HG02840 (cell line): Measurements from ENCODE around the gene MUC5AC.

ENCODE experiments used
- ATAC-seq: cut with Tn5 transposase; IDR thresholded peaks from one replicate; pipeline ENCODE4 v1.9.1; 2021; ENCODE audit warnings: mild to moderate bottlenecking, moderate library complexity, moderate number of reproducible peaks; ENCODE audit not compliant: unreplicated experiment, low FRiP score

Gene MUC5AC

DNA sequence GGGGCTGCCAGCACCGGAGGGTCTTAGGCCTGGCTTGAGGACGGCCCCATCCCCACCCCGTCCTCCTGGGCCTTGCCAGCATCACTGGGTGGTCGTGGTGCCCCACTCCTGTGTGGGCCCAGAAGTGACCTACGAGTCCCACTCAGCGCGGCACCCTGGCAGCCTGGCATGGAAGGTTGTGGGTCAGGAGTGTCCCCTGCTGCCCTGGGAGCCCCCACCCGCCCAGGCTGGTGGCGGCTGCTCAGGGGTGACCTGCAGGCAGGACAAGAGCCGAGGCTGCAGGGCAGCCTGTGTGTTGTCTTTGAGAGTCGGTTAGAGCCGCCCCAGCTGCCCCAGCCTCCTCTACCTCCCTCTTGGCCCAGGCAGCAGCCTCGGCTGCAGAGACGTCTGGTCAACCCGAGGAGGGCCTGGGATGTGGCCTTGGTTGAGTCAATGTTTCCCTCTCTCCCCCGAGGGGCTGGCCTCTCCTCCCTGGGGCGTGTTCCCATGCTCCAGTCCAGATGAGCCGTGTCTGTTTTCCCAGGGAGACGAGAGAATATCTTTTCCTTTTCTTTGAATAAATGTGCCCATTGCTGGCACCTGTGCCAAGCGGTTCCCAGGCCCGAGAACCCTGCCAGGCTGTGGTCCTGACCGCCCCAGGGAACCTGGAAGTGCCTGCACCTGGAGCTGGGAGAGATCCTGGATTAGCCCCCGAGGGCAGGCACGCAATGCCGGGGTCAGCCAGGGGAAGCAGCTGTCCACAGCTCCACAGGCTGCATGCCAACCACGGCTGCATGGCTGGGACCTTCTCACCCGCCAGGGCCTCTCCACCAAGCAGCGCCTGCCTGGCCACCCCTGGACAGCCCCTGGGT, 35.7 kb upstream of the MUC5AC start:
- no peak for ATAC-seq

DNA sequence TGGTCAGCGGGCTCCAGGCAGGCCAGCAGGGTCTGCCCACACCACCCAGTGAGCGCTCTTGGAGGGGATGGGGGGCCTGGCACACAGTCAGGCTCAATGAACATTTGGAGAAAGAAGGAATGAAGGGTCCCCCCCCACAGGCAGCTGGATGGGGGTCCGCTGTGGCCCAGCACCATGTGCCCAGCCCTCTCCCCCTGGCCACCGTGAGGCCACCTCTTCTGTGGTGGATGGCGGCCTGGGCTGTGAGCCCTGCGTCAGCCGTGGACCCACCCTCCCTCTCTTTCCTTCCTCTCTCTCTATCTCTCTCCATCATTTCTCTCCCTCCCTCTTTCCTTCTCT, 35.1 kb upstream of the MUC5AC start:
- no peak for ATAC-seq

DNA sequence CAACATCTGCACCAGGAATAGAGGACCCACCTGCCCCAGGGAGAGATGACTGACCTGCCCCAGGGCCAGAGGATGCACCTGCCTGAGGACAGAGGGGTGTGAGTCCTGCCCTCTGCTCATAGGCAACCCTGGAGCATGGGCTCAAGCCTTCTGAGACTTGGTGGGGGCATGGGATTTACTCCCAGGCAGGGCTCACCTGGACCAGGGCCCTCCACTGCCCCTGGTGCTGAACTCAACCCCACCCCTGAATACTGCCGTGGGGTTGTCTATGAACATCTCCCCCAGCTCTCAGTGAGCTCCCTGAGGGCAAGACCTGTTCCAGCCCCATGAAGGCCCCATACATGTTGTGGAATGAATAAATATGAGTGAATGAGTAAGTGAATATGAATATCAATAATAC, 33.8 kb upstream of the MUC5AC start:
- ATAC-seq: no peak

DNA sequence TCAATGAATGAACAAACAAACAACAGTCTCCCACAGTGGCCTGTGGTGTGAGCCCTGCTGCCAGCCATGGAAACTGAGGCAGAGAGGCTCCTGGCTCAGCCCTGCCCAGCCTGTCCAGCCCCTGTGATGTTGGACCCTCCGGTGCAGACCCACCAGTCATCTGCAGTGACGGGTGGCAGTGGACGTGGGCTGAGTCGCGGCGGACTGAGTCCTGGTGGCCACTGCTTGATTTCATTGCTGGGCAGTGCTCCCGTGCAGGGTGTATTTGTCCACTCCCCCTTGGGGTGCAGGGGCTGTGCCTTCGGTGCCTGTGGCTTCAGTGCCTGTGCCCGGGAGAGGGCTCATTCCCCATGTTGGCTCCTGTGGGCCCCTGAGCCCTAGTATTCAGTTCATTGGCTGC, 31.9 kb upstream of the MUC5AC start:
- ATAC-seq: no peak

DNA sequence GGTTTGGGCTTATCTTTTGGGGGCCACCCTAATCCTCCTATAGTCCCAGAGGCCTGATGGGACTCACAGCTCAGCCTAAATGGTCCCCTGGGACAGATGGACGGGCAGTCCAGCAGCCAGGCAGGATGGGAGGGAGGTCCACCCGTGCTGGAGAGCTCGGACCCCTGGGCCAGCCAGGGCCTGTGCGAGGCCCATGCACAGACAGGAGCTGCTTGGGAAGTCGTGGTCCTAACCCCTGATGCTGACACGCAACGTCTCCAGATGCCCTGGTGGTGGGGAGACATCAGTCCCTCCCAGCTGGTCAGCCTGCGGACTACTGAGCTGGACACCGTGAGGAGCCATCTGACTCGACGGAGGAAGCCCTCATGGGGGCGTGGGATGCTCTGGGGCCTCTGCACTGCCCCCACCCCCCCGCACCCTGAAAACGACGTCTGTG, 31.2 kb upstream of the MUC5AC start:
- ATAC-seq: no peak

DNA sequence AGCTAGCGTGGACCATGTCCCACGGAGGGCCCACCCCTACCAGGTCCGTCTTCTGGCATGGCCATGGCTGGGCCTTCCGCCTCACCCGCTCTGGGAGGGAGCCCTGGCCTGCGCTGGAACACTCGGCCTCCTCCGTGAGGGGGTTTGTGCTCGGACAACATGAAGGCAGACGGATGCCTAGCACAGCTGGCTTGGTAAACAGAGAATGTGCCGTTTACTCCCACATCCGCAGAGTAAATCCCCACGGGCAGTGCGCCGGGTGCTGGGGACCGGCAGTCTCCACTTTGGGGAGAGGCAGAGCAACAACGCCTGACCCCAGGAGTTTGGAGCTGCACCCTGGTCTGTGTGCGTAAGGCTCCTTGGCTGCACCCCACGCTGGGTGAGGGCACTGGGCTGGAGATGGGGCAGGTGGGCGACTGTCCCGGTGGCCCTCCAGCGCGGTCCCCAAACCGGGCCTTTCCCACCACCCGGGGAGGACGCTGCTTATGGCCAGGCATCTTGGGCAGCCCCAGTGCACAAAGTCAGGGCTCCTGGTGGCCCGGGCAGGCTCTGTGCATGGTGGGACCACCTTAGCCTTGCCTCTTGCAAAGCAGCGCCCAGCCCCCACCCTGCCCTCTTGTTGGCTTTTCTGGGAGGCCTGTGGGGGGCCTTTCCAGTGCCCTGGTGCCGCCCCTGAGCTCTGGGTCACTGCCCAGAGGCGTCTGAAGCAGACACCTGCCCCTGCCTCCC, 30.7 kb upstream of the MUC5AC start:
- no peak for ATAC-seq

DNA sequence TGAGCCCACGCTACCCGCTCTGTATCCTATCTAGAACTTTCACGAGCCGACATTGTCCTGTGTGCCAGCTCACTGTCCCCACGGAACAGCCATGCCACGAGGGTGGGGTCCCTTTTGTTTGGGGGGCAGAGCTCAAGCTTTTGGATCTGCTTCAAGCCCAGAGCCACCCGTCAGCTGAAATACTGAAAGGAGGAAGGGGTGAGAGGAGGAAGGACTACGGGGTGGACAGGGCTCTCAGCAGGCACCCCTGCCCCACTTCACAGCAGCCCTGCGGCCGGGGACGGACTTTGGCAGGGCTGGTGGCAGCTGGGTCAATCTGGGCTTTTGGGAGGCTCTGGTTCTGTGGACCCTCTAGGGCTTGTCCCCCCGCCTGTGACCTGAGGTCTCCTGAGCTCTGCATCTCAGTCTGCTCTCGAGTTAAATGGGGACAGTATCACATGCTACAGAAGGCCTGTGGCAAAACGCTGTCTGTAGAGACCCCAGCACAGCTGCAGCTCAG, 30.0 kb upstream of the MUC5AC start:
- no peak for ATAC-seq

DNA sequence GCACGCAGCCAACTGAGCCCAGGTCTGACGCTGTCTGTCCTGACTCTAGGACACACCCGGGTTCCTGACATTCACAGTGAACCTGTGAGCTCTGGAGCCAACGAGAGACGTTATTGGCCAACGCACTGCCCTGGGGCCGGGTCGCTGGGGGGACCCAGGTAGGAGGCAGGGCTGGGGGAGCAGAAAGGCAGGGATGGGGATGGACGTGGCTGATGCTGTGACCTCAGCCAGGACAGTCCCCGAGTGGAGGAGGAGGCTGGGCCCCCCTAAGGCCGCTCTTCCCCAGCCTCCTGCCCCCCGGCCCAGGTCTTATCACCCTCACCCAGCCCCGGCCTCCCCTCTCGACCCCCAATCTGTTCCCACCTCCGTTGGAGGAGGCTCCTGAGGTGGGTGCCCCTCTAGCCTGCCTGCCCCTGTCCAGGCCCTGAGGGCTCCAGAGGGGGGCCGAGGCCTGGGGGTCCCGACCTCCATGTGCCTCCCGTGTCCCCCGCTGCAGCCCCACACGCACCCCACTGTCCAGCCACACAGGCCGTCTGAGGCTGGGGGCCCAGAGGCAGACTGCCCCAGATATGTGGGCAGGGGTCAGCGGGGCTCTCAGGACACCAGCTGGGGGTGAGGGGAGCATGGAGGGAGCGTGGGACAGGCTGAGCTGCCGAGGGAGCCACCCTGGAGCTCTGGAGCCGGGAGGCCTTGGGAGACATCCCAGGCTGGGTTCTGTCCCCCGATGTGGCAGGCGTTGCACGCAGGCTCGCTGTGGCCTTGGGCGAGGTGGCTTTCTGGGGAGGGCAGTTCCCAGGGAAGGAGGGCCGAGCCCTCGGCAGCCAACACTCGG, 29.2 kb upstream of the MUC5AC start:
- no peak for ATAC-seq

DNA sequence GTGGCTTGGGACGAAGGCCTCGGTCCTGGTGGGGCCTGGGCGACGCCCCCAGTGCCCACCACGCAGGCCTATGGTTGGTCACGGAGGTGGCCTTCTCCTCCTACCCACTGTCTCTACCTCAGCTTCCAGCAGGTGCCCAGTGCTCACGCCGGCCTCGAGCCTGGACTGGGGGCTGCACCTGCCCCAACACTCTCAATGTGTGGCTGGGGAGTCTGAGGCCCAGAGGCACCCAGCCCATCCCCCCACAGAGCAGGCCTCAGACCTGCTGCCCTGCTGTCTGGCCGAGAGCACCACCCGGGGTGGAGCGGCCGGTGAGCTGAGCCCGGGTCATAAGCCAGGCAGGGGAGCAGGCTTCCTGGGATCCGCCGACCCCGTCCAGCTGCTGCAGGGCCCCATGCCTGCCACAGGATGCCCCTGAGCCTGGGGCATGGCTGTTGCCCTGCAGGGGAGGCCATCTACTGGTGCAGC, 28.6 kb upstream of the MUC5AC start:
- no peak for ATAC-seq

DNA sequence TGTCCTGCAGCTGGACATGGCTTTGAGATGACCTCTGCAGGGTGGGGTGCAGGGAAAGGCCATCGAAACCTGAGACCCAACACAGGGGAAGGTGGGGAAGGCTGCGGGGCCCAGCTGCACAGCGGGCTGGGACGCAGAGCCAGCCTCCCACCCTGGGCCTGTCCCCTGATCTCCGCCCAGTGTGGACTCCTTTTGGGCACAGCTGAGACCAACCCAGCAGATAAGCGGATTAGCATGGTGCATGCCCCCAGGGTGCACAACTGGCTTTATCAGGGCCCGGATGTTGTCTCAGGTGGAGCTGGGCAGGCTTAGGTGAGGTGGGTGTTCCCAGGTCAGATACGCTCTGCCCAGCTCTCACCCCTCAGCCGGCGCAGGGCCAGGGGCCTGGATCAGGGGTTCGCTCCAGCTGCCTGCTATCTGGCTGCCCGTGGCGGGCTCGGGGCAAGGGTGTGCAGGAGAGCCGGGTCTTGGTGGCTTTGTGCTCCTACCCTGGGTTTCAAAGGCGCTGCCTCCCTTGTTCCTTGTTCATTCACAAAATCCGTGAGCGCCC, 28.1 kb upstream of the MUC5AC start:
- no peak for ATAC-seq

DNA sequence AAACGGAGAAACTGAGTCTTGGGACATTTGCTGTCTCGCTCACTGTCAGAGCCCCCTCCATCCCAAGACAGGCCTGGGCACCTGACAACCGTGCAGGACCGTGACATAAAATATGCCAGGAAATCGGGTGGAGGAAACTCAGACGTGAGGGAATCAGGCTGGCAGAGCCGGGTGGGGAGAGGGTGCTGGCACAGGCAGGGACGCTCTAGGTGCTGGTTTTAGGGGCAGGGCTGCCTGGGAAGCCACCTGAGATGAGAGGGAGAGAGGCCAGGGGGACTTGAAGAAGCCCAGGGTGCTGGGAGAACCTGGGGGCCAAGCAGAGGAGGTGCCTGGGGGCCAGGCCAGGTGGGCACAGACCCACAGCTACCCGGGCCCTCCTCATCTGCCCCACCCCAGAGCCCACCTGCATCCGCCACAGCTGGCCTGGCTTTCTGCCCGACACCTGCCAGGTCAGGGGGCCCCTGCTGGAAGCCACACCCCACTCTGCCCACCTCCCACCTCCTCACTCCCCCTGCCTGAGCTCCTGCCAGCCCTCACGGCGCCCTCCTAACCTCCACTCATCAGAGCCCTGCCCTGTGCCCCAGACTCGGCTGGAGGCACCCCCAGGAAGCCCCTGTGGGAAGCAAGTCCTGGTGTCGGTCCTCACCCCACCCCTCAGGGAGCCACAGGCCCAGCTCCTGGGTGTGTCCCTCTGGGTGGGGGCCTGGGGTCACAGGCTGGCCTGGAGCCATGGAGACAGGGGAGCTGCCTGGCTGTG, 27.3 kb upstream of the MUC5AC start:
- no peak for ATAC-seq

DNA sequence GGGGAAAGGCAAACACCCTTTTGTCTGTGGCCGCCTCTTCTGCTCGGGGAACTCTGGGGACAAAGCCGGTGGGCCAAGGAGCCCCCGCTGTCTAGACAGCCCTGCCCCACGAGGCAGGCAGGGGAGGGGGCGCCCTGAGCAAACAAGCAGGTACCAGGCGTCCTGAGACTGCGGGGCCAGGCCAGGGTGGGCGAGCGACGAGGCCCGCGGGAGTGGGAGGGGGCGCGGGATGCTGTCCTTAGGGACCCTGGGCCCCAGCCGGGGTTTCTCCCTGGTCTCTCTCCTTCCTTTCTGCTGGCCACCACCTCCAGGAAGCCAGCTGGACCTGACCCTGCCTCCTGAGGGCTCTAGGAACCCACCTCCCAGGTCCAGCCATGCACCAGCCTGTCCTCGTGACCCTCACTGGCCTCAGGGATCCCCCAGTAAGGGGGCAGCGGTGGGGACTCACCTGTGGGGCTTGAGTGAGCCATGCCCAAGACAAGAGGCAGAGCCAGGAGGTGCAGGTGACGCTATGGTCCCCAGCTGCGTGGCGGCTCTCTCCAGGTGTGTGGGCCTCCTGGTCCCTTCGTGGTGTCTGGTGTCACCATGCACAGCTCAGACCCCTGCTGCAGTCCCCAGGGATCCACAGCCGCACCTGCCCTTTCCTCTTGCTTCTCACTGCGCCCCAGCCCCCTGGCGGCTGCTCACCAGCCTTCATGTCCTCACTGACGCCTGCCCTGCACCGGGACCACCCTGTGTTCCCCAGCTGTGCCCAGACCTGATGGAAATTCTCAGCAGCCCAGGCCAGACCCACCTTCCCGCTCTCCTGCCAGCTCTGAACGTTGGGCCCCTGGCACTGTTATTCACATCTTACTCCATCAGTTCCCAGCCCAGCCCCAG, 26.5 kb upstream of the MUC5AC start:
- no peak for ATAC-seq

DNA sequence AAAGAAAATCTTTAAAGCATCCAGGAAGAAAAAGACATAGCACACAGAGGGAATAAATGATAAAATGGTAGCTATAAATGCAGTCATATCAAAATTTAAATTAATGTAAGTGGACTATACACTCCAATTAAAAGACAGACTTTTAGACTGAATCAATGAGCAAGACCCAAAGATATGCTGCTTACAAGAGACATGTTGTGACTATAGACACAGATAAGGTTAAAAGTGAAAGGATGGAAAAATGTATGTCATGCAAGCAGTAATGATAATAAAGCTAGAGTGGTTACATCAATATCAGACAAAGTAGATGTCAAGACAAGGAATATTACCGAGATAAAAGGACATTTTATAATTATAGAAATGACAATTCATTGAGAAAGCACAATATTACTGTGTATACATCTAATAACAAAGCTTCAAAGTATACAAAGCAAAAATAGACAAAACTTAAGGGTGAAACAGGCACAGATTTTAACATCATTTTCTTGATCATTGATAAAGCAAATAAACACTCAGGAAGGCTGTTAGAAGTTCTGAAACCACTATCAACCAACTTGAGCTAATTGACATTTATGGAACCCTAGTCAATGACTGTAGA, 22.8 kb upstream of the MUC5AC start:
- ATAC-seq: no peak

DNA sequence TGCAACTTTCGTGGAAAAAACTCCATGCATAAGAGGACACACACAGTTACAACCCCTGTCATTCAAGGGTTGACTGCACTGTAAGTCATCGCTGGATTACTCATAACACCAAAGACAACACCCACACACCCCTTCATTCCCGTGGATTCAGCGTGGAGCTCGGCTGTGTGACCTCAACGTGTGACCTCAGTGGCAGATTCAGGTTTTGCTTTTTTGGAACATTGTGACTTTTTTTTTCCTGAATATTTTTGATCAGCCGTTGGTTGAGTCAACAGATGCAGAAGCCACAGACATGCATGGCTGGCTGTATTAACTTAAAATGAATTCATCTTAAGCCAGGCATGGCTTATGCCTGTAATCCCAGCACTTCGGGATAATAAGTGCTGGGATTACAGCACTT, 19.7 kb upstream of the MUC5AC start:
- ATAC-seq: no peak

DNA sequence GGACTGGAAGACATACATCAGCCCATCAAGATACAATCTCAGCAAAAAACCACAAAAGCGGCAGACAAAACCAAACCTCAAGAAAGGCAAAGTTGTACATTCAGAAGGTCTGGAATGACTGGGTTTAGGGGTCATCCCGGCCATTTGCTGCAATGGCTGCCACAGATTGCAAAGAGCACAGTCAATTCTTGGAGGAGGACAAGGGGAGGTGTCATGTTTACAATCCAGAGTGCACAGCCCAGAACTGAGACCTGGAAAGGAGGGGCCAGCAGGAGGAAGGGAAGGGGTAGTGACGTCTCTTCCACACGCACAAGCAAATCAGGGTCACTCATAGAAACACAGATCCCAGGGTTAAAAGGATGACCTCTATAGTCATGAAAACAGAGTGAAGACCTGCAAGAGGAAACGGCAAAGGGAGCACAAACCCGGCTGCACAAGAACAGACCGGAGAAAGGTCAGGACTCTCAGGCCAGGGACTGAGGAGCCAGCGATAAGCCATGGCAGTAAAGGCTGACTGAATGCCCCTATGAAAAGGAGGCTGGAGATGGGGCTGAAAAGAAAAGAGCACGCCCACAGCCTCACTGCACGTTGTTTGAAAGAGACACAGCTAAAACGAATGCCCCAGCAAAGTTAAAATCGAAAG, 18.2 kb upstream of the MUC5AC start:
- no peak for ATAC-seq

DNA sequence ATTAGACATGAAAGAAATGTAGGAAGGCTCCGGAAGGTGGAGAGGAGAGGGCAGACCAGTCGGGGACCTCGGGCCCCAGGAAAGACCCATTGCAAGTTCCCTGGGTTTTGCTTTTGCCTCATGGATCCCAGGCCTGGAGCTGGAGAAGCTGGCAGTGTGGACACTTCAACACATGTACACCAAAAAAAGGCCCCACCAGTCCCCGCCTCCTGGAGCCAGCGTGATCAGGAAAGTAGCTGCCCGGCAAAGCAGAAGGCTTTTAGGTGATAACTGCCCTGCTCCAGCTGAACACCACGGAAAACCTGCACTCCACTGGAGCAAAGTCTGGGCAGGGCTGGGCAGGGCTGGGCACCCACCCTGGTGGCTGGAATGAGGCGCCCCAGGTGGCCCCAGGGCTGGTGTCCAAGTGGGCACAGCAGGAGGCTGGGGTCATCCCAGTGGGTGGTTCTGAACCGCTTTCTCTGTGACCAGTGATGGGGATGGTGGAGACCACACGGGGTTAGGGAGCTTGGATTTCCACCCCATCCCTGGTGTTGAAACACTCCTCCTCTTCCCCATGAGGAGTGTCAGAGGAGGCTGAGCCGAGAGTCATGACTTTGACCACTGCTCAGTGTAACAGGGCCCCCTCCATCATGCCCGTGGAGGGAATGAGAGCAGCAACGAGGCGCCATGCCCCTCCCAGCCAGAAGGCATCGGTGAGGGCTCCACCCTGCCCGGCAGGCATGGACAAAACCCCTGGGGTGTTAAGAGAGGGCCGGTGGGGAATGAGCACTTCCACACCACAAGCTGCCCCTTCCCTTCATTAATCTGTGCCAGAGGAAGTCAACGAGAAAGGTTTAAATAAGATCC, 16.9 kb upstream of the MUC5AC start:
- ATAC-seq: no peak

DNA sequence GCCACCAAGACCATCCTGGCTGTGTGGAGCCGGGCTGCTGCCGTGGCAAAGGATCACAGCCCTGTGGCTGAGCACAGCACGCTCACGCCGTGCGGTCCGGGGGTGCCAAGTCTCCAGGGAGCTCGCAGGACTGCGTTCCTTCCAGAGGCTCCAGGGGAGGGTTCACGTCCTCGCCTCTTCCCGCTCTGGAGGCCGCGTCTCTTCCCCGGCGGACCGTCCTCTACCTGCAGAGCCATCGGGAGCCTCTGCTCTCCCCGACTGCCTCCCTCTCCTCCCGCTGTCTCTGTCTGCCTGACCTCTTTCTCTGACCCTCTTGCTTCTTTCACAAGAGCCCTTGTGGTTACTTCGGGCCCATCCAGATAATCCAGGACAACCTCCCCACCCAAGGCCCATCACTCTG, 11.4 kb upstream of the MUC5AC start:
- no peak for ATAC-seq
